SU-DHL-6 (cell line): ENCODE results near the gene PTCH2.

Experiments
- EZH2phosphoT487 ChIP-seq: fragments of 200-600 bp; sonication (generic), shearing (Covaris generic); conservative IDR thresholded peaks from 2 replicates; pipeline ENCODE4 v1.6.1; 2018; ENCODE audit warnings: mild to moderate bottlenecking, antibody characterized with exemption, low read length, moderate library complexity, mixed read lengths
- TF ChIP-seq, protein P1 (sequence below): fragments of 200-600 bp; sonication (generic); IDR thresholded peaks from one replicate; pipeline ENCODE4 v1.5.1; 2017; ENCODE audit warnings: antibody characterized with exemption, mild to moderate bottlenecking, low read length, moderate library complexity; ENCODE audit not compliant: insufficient read depth, poor library complexity, severe bottlenecking

DNA sequence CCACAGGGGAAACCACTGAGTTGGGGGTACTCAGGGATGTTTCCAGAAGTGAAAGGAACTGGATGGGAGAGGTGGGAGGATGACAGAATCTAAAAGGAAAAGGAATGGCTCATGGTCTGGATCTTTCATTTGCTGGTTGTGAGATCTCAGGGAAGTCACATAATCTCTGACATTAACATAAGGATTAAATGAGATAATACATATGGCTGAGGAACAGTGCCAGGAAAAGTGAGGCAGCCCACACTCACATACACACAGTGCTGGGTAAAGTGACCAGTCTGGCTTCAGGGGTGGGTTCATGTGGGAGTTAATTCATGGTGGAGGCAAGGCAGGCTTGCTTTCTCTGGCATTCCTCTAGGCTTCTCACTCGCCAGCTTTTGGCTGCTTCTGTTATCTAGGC is 3.9 kb upstream of the PTCH2 start:
- TF ChIP-seq, protein P1, sequence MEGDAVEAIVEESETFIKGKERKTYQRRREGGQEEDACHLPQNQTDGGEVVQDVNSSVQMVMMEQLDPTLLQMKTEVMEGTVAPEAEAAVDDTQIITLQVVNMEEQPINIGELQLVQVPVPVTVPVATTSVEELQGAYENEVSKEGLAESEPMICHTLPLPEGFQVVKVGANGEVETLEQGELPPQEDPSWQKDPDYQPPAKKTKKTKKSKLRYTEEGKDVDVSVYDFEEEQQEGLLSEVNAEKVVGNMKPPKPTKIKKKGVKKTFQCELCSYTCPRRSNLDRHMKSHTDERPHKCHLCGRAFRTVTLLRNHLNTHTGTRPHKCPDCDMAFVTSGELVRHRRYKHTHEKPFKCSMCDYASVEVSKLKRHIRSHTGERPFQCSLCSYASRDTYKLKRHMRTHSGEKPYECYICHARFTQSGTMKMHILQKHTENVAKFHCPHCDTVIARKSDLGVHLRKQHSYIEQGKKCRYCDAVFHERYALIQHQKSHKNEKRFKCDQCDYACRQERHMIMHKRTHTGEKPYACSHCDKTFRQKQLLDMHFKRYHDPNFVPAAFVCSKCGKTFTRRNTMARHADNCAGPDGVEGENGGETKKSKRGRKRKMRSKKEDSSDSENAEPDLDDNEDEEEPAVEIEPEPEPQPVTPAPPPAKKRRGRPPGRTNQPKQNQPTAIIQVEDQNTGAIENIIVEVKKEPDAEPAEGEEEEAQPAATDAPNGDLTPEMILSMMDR: no peak
- no peak for TF ChIP-seq EZH2phosphoT487
